Pancreas (tissue), 10 donors: ENCODE data around the gene HEXA. TPM values are rescaled to one million over a fixed set of nuclear protein-coding genes. Genes with fewer than 3 reads are reported as not detected.
"Not testable (repeated sequence)": the region's sequence is repeated elsewhere in the genome, so short reads cannot be mapped to it uniquely, and the experiment has no call there.

ENCODE experiments used
- ATAC-seq, 4 donors: fragments of 200-7000 bp; cut with Tn5 transposase; one replicate each; pipeline versions ENCODE4 v1.8.0 to v1.9.1; 2020; ENCODE audit warnings: mild to moderate bottlenecking in 4 of 4, moderate library complexity in 4 of 4
- DNase-seq, 6 donors: peaks; one replicate each; pipeline ENCODE4 v3.0.0-alpha.2; 2020
- FAIRE-seq: peaks from 2 replicates; lab custom pipeline; 2012; peaks lifted over from hg19 to GRCh38; lab: Jason Lieb, UNC
- H3K27ac ChIP-seq, 4 donors: fragments of 200-600 bp; sonication (generic); 1 replicate in 3 of 4; 2 replicates in 1 of 4; pipeline versions ENCODE4 v1.5.0 to v1.8.0; 2020
- H3K27me3 ChIP-seq, 4 donors: fragments of 200-600 bp; one replicate each; pipeline ENCODE4 v1.8.0; 2021
- H3K36me3 ChIP-seq, 3 donors: fragments of 200-600 bp; sonication (generic) in 1 of 3; one replicate each; pipeline versions ENCODE4 v1.5.0 to v1.8.0; 2020 to 2021
- H3K4me1 ChIP-seq, 3 donors: fragments of 200-600 bp; one replicate each; pipeline ENCODE4 v1.8.0; 2021
- H3K4me3 ChIP-seq, 4 donors: fragments of 200-600 bp; sonication (generic) in 2 of 4; one replicate each; pipeline versions ENCODE4 v1.5.0 to v1.8.0; 2020 to 2021
- H3K9me3 ChIP-seq, 4 donors: fragments of 200-600 bp; one replicate each; pipeline ENCODE4 v1.8.0; 2021
- WGBS, 2 donors: extraction: QIAGEN DNeasy Blood & Tissue Kit; methylation state at CpG; one replicate each; pipeline ENCODE4 v1.1.7; 2013; 5-methylcytosine and 5-hydroxymethylcytosine counted together
- intact Hi-C, 3 donors: fragments of 100-400 bp; cut with DNase I; formaldehyde crosslinking; loops; one replicate each; pipeline versions ENCODE4 v1.11.1 to v1.14.2; 2022
- polyA plus RNA-seq, 2 donors: library from polyadenylated mRNA; stranded (reverse); fragments of 200-250 nt; gene quantifications; one replicate each; pipeline ENCODE4 v1.2.3, GENCODE V29; 2013
- total RNA-seq, 6 donors: library from RNA; stranded (reverse); fragmentation: NEBNext Ultra II Directional in 4 of 6; extraction: Animal tissue kit (Norgen Biotek cat#: 25700) in 4 of 6; gene quantifications; one replicate each; pipeline versions ENCODE4 v1.2.1 to v1.2.4, GENCODE V29; 2021 to 2023
- TF ChIP-seq, protein P1 (sequence below), 4 donors: fragments of 200-600 bp; sonication (generic) in 3 of 4; IDR thresholded peaks; one replicate each; pipeline versions ENCODE4 v1.5.0 to v1.8.0; 2021; ENCODE audit warnings: antibody characterized with exemption in 4 of 4
- donor health status: healthy with polysubstance abuse.
- donor health status: DM: no; HTN: no; CAD: no; lungs with moderate emphysema.
- donor health status: DM: no; HTN: no; CAD: no.
- donor health status: control.
- donor health status: control.
- donor health status: Bipolar disorder and iron deficiency.
- donor health status: DM: yes; HTN: yes; CAD: no.
- donor health status: DM: no; HTN: no; CAD: no.
- donor health status: DM: no; HTN: no; CAD: no.
- donor health status: DM: yes; HTN: yes; CAD: no.

HEXA gene
- total and polyA plus RNA-seq, 8 donors = 30.2 to 76.0 (median 54.0) TPM

DNA sequence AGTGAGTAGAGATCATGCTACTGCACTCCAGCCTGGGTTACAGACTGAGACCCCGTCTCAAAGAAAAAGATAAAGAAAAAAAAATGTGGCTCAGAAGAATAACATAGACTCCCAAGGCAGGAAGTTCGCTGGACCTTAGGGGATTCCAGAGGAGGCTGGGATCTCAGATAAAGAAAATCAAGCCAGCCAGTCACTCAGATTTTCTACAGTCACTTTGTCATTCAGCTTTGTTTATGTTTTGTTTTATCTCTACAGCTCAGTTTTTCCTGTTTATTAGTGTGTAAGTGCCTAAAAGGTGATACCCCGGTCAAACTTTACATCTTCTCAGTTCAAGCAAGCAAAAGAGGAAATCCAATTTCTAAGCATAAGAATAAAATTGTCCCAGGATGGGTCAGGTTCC lies 28.5 kb upstream of the HEXA start:
- WGBS, 2 donors = 39 to 48% methylated on average over 3 of the region's 3 CpGs
- Histone ChIP-seq H3K27ac (no peak overlapping the region), H3K4me1 (no peaks in the 10 kb centered on the region), H3K36me3 (no peaks in the 10 kb centered on the region), H3K9me3 (no peaks in the 10 kb centered on the region), H3K4me3 (no peak overlapping the region), H3K27me3 (peaks cover 0 to 5% (median 0%) of the 10 kb centered on the region in 4 donors)
- ATAC-seq (no peak), FAIRE-seq (no peak), DNase-seq (no peak)
- TF ChIP-seq, protein P1, sequence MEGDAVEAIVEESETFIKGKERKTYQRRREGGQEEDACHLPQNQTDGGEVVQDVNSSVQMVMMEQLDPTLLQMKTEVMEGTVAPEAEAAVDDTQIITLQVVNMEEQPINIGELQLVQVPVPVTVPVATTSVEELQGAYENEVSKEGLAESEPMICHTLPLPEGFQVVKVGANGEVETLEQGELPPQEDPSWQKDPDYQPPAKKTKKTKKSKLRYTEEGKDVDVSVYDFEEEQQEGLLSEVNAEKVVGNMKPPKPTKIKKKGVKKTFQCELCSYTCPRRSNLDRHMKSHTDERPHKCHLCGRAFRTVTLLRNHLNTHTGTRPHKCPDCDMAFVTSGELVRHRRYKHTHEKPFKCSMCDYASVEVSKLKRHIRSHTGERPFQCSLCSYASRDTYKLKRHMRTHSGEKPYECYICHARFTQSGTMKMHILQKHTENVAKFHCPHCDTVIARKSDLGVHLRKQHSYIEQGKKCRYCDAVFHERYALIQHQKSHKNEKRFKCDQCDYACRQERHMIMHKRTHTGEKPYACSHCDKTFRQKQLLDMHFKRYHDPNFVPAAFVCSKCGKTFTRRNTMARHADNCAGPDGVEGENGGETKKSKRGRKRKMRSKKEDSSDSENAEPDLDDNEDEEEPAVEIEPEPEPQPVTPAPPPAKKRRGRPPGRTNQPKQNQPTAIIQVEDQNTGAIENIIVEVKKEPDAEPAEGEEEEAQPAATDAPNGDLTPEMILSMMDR (IDR thresholded peaks at IDR 0.05) = no peak
- intact Hi-C loops = no loop called here

DNA sequence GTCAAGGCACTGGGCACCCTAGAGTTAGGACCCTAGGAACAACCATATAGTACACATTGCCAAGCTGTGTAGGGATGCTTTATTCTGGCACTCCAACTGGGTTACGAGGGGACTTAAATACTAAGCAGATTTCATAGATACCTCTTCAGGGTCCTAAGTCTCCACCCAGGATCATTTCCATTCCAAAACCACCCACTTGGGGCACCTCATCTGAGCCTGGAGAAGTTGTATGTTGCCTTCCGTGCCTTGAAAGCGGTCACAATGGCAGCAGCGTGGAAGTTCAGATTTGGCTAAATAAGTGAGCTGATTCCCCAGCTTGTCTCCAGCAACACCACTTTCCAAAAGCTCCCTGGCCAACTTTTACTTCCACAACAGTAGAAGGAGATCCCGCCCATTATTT lies 26.9 kb upstream of the HEXA start:
- FAIRE-seq (no peak), DNase-seq (no peak), ATAC-seq (no peak)
- intact Hi-C loops = no loop called here
- Histone ChIP-seq H3K36me3 (no peaks in the 10 kb centered on the region), H3K27ac (no peak overlapping the region), H3K27me3 (peaks cover 0 to 5% (median 0%) of the 10 kb centered on the region in 4 donors), H3K9me3 (no peaks in the 10 kb centered on the region), H3K4me3 (no peak overlapping the region), H3K4me1 (no peaks in the 10 kb centered on the region)
- WGBS, 2 donors = 65 to 77% methylated on average over 5 of the region's 5 CpGs
- TF ChIP-seq, protein P1 (IDR thresholded peaks at IDR 0.05) = no peak

DNA sequence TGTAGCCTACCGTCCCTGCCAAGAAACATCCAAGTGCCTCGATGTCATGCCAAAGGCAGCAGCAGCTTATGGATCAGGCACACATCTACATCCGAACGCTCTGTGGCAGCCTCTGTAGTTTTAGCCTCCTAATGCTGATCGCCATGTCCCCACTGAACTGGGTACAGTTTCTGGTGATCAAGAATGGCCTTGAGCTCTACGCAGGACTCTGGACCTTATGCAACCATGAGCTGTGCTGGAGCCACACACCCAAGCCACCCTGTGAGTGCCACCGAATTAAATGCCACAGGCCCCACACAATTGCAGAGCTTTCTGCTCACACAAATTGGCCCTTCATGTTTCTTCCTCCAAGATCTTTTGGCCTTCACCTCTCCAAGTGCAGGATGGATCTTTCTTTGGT lies 22.8 kb upstream of the HEXA start:
- Histone ChIP-seq H3K27me3 (no peaks in the 10 kb centered on the region), H3K36me3 (no peaks in the 10 kb centered on the region), H3K4me3 (no peak overlapping the region), H3K4me1 (no peaks in the 10 kb centered on the region), H3K9me3 (no peaks in the 10 kb centered on the region), H3K27ac (no peak overlapping the region)
- FAIRE-seq (no peak), DNase-seq (no peak), ATAC-seq (no peak)
- intact Hi-C loops = no loop called here
- TF ChIP-seq, protein P1 (IDR thresholded peaks at IDR 0.05) = no peak
- WGBS, 2 donors = 65 to 85% methylated on average over 7 of the region's 7 CpGs

DNA sequence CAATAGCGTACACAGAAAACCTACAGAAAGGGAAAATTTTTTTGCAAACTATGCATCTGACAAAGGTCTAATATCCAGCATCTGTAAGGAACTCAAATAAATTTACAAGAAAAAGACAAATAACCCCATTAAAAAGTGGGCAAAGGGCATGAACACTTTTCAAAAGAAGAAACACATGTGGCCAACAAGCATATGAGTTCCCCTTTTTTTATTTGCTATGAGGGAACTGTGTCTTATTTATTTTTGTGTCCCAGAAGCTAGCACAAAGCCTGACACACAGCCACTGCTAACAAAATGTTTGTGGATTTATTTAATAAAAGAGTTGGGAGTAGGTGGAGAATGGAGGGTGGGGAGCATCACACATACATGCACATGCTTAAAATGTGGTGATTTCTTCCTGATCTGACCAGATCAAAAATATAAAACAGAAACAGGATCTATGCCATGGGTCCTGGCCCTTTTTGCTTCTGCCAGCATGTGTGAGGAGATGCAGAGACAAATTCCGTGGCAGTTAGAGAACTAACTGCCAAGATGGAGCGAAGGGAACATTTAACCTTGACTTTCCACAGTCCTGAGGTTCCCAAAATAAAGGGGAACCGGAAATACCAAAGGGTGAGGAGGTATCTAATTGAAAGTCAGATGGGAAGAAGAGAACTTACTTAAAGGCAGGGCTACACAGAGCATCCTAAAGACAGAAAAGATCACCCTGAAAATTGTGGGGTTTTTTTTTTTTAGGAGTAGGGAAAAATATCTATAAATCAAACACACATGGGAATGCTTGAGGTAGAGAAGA lies 22.2 kb upstream of the HEXA start, which contains the start of gene TMEM202:
TMEM202 (plus strand) TSS at position 510 of the 793 bp plus-strand sequence; CDS start at position 532, 22 bp downstream.
- DNase-seq (no peak), ATAC-seq (no peak), FAIRE-seq (no peak)
- no peak within 1 kb of the TSS for H3K4me3 ChIP-seq
- intact Hi-C loops = no loop called here
- no peaks in the 10 kb centered on the region for H3K36me3 ChIP-seq
- no peaks in the 10 kb centered on the region for H3K27me3 ChIP-seq
- no peak within 1 kb of the TSS for H3K27ac ChIP-seq
- no peaks in the 10 kb centered on the region for H3K9me3 ChIP-seq
- 54 to 65% methylated on average over 4 of the region's 4 CpGs for WGBS, 2 donors
- TF ChIP-seq, protein P1 (IDR thresholded peaks at IDR 0.05) = no peak
- H3K4me1 ChIP-seq = no peaks in the 10 kb centered on the region

DNA sequence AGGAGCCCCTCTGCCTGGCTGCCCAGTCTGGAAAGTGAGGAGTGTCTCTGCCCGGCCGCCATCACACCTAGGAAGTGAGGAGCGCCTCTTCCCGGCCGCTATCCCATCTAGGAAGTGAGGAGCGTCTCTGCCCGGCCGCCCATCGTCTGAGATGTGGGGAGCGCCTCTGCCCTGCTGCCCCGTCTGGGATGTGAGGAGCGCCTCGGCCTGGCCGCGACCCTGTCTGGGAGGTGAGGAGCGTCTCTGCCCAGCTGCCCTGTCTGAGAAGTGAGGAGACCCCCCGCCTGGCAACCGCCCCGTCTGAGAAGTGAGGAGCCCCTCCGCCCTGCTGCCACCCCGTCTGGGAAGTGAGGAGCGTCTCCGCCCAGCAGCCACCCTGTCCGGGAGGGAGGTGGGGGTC lies 20.5 kb upstream of the HEXA start:
- intact Hi-C loops, DNase-seq, H3K27me3 ChIP-seq, FAIRE-seq, H3K4me1 ChIP-seq, H3K36me3 ChIP-seq, H3K4me3 ChIP-seq, H3K27ac ChIP-seq, H3K9me3 ChIP-seq, ATAC-seq: not testable (repeated sequence)
- 88 to 92% methylated on average over 16 to 24 of the region's 24 CpGs for WGBS, 2 donors
